HG03066 (cell line): Measurements from ENCODE around the gene TTLL5.

Experiments used
- ATAC-seq: cut with Tn5 transposase; IDR thresholded peaks from one replicate; pipeline ENCODE4 v1.9.1; 2021; ENCODE audit warnings: low read depth; ENCODE audit not compliant: unreplicated experiment

TTLL5 gene

DNA sequence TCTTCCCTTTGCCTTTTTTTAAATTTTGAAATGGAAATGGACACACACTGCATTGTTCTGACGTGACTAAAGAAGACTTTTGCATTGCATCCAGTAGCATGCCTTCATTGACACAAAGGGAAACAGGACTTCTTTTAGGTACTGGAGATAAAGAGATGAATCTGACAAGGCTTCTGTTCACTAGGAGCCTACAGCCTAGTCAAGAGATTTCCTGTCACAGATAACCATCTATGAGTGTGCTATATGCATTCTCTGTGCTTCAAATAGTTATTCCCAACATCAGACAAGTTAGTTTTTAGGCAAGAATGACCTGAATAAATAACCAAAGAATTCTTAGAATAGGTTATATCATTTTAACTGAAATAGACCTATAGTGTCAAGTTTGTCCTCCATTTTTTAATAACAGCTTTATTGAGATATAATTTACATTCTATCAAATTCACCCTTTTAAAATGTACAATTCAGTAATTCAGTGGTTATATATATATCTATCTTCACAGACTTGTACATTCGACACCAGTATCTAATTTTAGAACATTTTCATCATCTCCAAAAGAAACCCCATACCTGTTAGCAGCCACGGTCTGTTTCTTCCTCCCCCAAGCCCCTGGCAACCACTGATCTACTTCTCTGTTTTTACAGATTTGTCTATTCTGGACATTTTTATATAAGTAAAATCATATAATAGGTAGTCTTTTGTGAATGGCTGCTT is 122.7 kb downstream of the TTLL5 start:
- ATAC-seq = no peak

DNA sequence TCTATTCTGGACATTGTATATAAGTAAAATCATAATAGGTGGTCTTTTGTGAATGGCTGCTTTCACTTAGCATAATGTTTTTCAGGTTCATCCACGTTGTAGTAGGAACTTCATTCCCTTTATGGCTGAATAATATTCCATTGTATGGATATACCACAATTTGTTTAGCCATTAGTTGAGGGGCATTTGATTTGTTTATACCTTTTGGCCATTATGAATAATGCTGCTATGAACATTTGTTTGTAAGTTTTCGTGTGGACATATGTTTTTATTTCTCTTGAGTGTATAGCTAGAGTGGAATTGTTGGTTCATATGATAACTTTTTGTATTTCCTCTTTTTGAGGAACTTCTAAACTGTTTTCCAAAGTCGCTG is 123.3 kb downstream of the TTLL5 start:
- ATAC-seq = no peak

DNA sequence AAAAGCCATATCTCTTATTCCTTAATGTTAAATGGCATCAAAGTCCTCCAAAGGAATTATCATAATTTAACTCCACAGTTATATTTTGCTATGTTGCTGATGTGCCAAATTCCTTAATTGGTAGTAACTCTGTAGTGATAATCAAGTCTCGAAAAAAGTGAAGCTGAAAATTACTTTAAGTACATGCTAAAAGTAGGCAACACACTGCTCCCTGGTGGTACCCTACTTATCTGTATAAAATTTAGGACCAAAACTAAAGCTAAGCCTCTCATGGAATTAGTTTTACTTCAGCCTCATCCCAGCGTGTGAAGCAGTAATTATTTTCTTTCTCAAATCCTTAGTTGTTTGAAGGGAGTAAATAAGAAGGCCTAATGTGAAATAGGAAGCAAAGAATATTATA is 132.8 kb downstream of the TTLL5 start:
- no peak for ATAC-seq

DNA sequence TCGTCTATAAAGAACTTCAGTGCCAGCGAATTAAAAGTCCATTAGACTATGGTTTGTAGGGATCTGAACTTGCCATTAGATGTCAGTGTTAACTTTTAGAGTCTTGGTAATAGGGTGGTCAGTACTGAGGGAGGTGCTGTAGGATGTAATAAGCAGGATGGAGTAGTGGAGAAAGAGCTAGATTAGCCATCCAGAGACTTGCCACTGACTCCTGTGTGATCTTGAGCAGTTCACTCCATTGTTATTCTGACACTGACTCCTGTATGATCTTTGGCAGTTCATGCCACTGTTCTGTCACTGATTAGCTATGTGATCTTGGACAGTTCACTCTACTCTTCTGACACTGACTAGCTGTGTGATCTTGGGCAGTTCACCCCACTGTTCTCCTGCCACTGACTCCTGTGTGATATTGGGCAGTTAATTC is 133.6 kb downstream of the TTLL5 start:
- ATAC-seq = no peak

DNA sequence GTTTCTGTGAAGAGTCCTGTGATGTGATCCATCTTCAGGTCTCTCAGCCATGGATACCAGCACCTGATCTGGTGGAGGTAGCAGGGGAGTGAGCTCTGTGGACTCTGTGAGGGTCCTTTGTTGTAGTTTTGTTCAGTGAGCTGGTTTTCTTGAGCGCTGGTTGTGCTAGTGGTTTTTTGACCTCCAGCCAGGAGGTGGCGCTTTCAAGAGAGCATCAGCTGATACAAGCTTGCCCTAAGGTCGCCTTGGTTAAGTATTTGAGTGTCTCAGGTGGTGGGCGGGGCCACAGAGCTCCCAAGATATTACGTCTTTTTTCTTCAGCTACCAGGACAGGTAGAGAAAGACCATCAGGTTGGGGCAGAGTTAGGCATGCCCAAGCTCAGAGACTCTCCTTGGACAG is 139.7 kb downstream of the TTLL5 start:
- no peak for ATAC-seq

DNA sequence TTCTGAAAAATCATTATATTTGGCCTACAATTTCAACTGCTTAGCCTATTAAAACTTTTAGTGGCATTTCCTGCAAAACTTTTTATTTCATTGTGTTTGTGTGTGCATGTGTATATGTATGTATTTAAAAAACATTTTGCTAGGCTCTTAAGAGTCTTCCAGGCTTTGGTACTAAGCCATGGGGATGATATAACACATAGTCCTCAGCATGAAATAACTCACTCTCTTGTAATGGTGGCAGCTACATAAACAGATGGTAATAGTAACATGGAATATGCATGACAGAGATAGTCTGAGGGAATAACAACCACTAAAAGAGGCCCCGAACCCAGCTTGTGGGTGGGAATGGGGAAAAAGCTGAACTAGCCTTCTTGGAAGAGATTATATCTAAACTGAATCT is 141.4 kb downstream of the TTLL5 start:
- no peak for ATAC-seq

DNA sequence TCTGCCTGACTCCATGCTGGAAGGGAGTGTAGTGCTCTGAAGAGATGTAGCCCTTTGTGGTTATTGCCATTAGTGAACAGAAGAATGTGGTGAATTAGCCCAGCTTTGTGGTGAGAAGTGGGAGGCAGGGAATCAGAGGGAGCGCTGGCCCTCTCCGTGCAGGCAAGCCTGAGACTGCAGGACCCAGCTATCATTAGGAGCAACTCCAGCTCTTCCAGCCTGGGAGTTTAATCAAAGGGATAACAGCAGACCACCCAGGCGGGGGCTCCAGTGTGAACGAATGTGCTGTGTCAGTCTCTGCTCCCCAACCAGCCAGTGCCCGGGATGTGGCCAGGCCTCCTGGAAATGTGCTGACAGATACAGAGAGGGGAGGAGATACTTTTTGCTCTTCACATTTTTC is 142.7 kb downstream of the TTLL5 start:
- no peak for ATAC-seq

DNA sequence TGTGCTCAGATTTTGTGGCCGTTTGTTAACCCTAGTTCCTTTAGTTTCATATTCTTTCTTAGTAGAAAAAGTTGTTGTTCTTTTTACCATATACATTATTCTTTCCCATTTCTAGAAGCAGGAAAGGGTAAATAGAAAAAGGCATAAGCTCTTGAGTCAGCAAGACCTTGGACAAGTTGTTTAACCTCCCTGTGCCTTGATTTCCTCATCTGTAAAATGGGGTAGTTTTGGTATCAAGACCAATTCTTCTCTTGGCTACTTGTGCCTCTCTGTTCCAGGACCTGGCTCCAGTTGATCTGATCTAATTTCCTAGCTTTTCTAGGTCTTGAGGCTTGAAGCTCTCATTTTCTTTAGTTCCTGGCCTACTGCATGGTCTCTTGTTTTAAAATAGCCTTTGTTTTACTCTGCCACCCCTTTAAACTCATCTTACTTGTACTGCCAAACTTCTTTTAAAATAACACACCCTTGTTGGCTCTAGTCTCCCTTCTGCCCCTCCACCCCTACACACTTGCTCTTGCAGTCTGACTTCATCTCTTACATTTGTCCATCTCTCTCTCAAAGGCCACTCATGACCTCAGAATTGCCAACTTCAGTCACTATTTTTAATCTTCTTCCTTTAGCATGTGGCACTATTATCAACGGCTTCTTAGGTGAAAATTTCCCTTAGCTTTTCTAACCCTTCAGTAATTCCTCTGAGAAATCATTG is 143.7 kb downstream of the TTLL5 start:
- ATAC-seq = no peak

DNA sequence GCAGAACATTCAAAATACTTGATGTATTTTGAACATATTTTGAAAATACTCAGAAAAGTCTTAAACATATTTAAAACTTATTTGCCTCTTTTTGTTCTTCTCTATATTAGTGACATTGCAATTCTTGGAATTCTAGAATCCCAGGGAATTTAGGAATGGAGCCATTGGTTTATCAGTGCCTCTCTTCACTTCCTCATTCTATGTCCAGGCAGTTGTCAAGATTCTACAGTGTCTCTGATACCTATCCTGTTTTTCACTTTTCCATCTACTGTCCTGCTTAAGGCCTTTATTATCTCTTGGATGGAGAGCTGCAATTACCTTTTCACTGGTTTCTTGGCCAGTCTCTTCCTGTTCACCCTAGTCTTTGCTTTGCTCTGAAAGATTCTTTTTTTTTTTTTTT is 144.6 kb downstream of the TTLL5 start:
- no peak for ATAC-seq

DNA sequence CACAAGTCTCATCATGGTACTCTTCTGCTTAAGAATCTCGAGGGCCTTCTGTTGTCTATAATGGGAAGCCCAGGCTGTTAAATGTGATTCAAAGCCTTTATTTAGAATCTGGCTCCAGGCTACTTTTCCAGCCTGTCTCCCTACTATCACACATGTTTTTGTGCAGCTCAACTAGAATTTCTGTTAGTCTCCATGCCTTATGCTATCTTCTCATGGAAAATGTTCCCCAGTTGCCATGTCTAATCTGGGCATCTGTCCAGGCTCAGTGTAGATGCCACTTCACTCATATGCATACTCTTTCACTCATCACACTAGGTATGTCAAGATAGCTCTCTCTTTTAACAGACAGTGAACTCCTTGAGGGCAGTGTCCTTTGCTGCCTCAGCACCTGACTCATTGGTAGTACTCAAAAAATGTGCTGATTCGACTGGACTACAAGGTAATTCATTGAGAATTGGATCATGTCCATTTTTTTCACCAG is 145.3 kb downstream of the TTLL5 start:
- no peak for ATAC-seq

DNA sequence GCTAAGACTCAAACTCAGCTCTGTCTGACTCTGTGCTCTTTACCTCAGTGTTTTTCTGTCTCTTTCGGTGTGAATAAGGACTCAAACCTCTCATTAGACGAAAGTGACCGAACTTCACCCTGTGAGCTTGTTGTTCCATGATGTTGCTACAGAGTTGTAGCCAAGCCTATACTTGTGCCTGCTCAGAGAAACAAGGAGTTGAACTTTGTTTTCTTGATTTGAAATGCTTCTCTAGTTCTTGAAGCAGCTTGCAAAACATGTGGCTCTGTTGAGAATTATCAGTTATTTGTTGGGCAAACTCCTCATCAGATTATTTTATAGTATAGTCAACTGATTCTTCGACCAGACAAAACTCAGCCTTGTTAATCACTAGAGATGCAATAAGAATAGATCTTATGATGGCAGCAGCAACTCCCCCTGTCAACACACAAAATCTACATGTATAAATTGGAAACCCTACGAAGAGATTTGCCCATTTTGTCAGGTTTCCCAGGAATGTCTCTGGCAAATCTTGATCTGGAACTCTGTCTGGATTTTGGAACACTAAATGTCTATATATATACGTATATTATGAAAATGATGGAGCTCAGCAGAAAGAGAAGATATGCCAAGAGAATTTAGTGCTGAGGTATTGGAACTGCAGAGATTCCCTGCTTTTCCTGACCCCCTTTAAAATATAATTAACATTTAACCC is 146.8 kb downstream of the TTLL5 start:
- no peak for ATAC-seq

DNA sequence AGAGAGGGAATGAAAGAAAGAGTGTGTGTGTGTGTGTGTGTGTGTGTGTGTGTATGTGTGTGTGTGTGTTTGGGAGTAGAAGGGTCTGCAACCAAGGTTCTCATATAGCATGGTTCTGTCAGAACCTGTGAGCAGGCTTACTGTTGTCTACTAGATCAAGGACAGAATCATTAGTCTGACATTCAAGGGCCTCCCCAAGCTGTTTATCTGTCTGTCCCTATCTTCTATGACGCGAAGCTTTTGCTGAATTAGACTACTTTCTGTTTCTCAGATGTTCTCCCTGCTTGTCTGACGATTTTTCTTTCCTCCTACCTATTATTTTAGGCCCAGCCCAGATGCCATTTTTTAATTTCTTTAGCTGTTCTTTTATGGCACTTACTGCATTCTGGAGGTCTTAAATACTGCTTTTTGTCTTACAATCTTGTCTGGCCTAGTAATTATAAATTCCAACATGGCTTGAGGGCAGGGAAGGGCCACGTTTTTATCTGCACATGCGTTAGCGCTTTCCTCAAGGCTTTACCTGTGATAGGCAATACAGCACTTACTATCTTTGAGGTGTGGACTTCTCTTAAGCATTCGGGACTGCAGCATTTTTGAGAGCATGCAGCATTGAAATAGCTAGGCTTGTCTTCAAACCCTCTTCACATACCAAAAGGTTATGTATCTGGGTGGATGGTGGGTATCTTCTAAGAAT is 150.2 kb downstream of the TTLL5 start:
- ATAC-seq = no peak

DNA sequence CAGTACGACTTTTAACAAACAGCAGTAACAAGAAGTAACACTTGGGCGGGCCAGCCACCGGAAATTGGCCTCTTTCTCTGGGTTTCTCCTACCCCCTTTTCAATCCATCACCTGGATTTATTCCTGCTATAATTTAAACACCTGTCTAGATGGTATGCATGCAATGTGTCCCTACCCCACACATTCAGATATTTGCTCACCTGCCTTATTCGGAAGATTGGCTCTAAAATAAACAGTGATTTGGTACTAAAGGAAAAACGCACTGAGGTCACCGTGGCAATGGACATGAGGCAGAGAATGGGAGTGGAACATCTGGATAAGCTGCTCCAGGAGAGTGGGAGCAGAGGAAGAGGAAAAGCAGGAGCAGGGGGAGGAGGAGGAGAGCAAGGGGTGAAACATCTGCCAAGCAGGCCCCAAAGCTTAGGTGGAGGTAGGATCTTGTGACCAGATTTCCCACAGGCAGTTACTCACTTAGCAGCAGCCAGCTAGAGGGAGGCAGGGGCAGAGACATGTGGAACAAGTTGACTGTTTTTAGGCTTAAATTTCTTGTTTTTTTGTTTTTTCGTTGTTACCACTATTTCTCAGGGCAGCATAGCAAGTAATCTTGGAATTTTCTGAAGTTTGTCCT is 150.9 kb downstream of the TTLL5 start:
- no peak for ATAC-seq

DNA sequence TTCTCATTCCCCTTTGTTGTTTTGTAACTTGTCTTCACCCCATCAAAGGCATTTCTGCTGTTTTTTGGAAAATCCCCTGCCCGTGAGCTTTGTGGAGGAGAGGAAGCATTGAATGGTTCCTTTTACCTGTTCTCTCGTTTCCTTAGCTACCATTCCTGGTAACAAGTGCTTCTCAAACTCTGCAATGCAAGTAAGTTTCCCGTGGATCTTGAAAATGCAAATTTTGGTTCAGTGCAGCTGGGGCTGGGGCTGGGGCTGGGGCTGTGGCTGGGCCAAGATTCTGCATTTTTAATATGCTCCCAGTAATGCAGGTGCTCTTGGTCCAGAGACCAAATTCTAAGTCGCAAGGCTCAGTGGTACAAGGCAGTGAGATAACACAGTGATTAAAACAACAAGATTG is 151.6 kb downstream of the TTLL5 start:
- no peak for ATAC-seq

DNA sequence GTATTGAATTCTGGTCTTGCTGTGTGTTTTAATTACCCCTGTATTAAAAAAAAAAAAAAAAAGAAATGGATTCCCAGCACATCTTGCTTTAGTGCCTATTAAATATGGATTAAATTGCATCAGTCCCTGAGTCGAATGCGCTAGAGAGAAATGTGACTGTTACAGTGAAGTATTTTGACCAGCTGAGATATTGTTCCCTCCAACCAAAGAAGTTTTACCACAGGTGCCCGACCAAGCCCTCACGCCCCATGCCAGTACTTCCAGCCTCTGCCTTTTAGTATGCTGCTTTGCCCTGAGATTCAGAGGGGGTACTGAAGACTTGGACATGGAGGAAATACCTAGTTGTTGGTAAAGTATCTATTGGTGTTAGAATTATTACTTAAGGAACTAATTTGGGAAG is 159.7 kb downstream of the TTLL5 start:
- ATAC-seq = no peak

DNA sequence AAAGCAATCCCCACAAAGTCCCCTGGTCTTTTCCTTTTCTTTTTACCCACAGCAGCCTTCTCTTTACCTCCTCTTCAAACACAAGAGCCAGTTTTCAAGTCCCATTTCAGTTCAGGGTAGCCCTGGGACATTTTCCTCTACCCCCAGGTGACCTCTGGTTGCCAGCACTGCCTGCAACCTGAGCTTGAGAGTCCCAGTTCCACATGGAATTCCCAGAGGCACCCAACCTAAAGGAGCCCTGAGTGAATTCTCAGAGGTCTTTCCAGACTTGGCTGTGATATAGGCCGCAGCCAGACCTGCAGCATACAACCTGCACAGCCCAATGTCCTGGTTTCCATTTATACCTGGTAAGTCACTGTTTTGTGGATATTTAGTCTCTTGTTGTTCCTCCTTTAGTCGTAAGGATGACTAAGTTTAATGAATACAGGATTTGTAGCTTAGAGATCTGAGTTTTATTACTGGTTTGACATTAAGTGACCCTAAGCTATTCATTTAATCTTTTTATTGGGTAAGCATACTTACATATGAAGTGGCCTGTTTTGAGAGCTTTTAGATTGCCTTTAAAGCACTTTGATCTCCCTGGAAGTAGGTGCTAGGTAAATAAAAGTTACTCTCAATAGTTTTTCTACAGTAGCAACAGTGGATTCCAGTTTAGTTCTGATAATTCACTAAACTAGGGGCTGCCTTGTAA is 160.9 kb downstream of the TTLL5 start:
- ATAC-seq = no peak

DNA sequence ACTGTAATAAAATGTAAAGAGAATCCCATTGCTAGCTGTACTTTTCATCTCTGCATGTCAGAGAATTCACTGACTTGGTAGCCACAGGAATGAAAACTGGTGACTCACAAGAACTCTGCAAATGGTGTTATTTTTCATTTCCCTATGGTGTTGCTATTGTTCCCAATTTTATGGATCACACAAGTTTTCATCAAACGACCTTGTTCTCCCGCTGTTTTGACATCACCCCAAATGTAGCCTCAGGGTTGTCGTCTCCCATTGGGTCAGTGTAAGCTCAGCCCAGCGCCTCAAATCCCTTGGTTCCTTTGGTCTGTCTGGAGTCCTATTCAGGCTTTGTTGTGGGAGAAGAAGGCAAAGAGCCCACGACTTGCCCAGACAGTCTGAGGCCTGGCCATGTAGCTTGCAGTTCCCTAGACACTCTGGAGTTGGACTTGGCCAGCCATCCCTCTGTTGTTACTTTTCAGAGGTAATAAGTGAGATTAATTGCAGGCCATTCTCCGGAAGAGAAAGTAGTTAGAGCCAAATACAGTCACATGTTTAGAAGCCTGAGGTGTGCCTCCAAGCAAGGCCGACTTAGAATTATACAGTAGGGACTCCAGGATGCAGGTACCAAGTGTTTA is 161.6 kb downstream of the TTLL5 start:
- no peak for ATAC-seq

DNA sequence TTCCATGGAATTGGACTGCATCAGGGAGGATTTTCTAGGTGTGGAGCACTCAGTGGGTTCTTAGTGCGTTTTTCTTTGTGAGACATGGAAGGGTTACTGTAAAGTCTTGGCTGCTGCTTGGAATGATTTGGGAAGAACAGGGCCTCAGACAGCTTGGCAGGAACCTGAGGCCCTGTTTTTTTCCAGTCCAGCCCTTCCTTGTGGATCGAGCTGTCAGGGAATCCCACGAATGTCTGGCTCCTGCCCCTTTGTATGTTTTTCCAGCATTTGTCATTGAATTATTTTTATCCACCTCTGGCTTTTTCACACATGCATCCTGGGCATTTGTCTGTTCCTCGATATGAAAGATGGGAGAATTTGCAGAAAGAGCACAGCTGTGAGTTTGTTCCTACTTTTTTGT is 162.3 kb downstream of the TTLL5 start:
- ATAC-seq = no peak

DNA sequence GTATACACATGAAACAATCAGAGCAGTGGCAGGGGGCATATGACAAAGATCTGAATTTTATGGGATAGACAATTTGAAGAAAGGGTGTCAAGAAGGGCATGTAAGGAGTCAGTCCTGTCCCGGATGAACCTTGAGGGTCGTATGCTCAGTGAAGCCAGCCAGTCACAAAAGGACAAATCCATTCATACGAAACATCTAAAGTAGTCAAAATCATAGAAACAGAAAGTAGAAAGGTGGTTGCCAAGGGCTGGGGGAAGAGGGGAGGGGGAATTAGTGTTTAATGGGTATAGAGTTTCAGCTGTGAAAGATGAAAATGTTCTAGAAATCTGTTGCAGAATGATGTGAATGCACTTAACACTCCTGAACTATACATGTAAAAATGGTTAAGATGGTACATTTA is 163.3 kb downstream of the TTLL5 start:
- no peak for ATAC-seq

DNA sequence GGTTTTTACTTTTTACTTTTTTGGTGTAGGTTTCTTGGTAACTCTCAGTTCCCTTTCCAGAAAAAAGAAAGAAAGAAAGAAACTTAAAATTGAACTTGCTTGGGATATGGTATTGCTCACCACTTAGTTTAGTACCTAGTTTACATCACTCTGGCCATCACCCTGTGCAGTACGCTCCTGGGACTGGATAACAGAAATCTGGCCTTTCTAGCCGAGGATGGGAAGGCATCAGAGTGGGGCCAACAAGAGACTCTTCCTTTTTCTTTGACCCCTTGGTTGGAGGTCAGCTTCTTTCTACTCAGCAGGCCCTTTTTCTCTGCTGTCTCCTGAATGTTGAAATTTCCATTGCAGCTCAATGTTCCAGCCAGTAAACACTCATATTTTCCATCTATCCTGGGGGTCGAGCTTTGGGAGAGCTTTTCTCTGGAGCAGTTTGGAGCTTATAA is 164.1 kb downstream of the TTLL5 start:
- ATAC-seq = no peak
